Bronchial epithelial cell (primary cell): Measurements from ENCODE around the gene SANBR. TPM values are rescaled to one million over a fixed set of nuclear protein-coding genes. Genes with fewer than 3 reads are reported as not detected.

ENCODE experiments used
- DNase-seq: peaks from one replicate; pipeline ENCODE4 v3.0.0-alpha.2; 2010; ENCODE audit warnings: low read depth
- FAIRE-seq: peaks from 2 replicates; lab custom pipeline; 2011; peaks lifted over from hg19 to GRCh38; lab: Jason Lieb, UNC
- H3K27me3 ChIP-seq: 2 replicates; pipeline ENCODE4 v1.5.1; 2011; ENCODE audit warnings: low read length; ENCODE audit not compliant: control insufficient read depth, insufficient read depth
- H3K36me3 ChIP-seq: 2 replicates; pipeline ENCODE4 v1.5.1; 2011; ENCODE audit warnings: low read length; ENCODE audit not compliant: control insufficient read depth, insufficient read depth
- H3K4me3 ChIP-seq: 2 replicates; pipeline ENCODE4 v1.5.1; 2011; ENCODE audit warnings: mild to moderate bottlenecking, low read depth, low read length, control low read depth
- CTCF ChIP-seq: IDR thresholded peaks from 2 replicates; pipeline ENCODE4 v1.5.1; 2011; ENCODE audit warnings: mild to moderate bottlenecking, moderate library complexity, low read length, control low read depth, inconsistent platforms; ENCODE audit not compliant: insufficient read depth, severe bottlenecking
- total RNA-seq: library from RNA; depleted of rRNA; stranded (reverse); fragments of >200 nt; gene quantifications from 2 replicates; pipeline ENCODE4 v1.2.1, GENCODE V29; 2014

Gene SANBR
- 8.4 and 16.0 TPM in 2 replicates for total RNA-seq

GRCh38 chr2:61065714-61066709 lies at the start of gene SANBR:
Gene SANBR (plus strand): TSS chr2:61065871. CDS start chr2:61070351, 4,480 bp downstream.
- Histone ChIP-seq H3K4me3 (peak within 1 kb of the TSS; percentile 75), H3K36me3 (peaks cover 1% of the 10 kb centered on the region), H3K27me3 (no peaks in the 10 kb centered on the region)
- FAIRE-seq (no peak), DNase-seq (peak; percentile 70)
- no peak for TF ChIP-seq CTCF

- DNase-seq (peak; percentile 92), FAIRE-seq (no peak)
- peak overlapping the region; percentile 84 for H3K4me3 ChIP-seq
- no peaks in the 10 kb centered on the region for H3K27me3 ChIP-seq
- peaks cover 1% of the 10 kb centered on the region for H3K36me3 ChIP-seq
- no peak for TF ChIP-seq CTCF
Observed at GRCh38 chr2:61015976-61016375, 49.7 kb upstream of the SANBR start.

DNA sequence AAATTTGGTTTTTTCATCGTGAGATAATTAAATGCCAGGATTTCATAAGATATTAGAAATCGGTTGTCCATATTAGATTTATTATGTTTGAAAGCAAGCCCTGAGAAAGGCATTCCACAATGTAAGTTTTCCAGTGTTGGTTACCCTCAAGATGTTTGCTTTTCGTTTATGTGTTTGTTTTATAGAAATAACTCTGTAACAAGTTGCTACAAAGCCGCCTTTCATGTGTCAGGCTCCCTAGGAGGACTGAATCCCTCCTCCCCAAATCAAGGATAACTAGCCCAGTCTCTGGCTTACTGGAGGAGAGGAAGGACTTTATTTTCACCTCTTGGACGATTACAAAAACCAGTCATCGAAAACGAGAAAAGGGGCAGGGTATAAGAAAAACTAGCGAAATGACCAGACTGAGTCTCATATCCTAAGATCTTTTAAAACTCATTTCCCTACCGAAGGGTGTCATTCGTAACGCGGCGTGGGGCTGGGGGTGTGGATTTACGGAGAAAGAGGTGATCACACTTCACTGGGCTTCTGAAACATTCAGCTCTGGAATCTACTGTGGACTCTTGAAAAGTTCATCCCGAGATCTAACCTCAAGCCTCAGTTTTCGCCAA lies 49.2 kb upstream of the SANBR start:
- peak; percentile 37 for DNase-seq
- H3K36me3 ChIP-seq, result peaks cover 6% of the 10 kb centered on the region
- TF ChIP-seq CTCF, result no peak
- FAIRE-seq, result no peak
- peak overlapping the region; percentile 84 for H3K4me3 ChIP-seq
- no peaks in the 10 kb centered on the region for H3K27me3 ChIP-seq

DNA sequence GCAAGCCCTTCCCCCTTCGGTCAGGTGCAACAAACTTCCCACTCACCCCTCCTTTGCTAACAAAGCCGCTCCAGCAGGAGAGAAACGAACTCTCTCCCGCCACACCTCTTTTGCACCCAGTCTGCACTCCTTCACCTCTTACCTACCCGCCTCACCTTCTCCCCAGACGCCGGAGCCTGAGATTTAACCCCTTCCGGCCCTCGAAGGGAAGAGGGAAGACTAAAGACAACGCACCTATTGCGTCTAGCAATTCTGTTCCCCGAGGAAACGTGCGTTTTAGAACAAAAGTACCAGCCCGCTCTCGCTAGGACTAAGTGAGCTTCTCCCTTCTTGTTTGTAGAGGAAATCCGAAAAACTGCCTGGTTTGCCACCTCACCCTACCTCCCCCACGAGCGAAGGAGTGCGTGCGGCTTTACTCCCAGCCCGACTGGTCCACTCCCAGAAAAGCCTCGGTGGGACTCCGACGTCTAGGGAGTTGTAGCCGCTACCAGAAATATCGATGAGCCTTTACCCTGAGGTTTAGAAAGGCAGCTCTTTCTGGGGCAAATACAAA lies 48.6 kb upstream of the SANBR start:
- peaks cover 6% of the 10 kb centered on the region for H3K36me3 ChIP-seq

More for the DNA sequence above, 48.6 kb upstream of the SANBR start:
- Histone ChIP-seq H3K4me3 (peak overlapping the region; percentile 84), H3K27me3 (no peaks in the 10 kb centered on the region)
- peak; percentile 80 for DNase-seq
- peak; percentile 92 for FAIRE-seq
- TF ChIP-seq CTCF, result no peak
